Neural cell (in vitro differentiated cells): ENCODE measurements around the gene C2CD4B. TPM values are rescaled to one million over a fixed set of nuclear protein-coding genes. Genes with fewer than 3 reads are reported as not detected.

ENCODE experiments used
- H2AFZ ChIP-seq: fragments of 200-600, 300-800 bp; sonication (generic), shearing (Covaris generic); 2 replicates; pipeline ENCODE4 v1.6.0; 2014; ENCODE audit warnings: low read depth, mild to moderate bottlenecking, antibody characterized with exemption, low read length, moderate library complexity
- H3F3A ChIP-seq: fragments of 200-600 bp; shearing (Covaris generic); 2 replicates; pipeline ENCODE4 v1.6.1; 2016; ENCODE audit warnings: mild to moderate bottlenecking, moderate library complexity, mixed read lengths, antibody characterized with exemption, low read length; ENCODE audit not compliant: insufficient read depth, poor library complexity, severe bottlenecking
- H3K27ac ChIP-seq: fragments of 200-600, 300-800 bp; sonication (generic), shearing (Covaris generic); 2 replicates; pipeline ENCODE4 v1.5.1; 2014; ENCODE audit warnings: mild to moderate bottlenecking, low read length, moderate library complexity
- H3K27me3 ChIP-seq: fragments of 300-800, 200-600 bp; sonication (generic), shearing (Covaris generic); 2 replicates; pipeline ENCODE4 v1.6.0; 2014; ENCODE audit warnings: mild to moderate bottlenecking, low read depth, low read length, moderate library complexity; ENCODE audit not compliant: insufficient read depth
- H3K36me3 ChIP-seq: fragments of 300-800, 200-600 bp; sonication (generic), shearing (Covaris generic); 2 replicates; pipeline ENCODE4 v1.5.1; 2014; ENCODE audit warnings: mild to moderate bottlenecking, antibody characterized with exemption, low read length, moderate library complexity; ENCODE audit not compliant: insufficient read depth
- H3K4me2 ChIP-seq: fragments of 300-800, 200-600 bp; sonication (generic), shearing (Covaris generic); 2 replicates; pipeline ENCODE4 v1.6.0; 2014; ENCODE audit warnings: mild to moderate bottlenecking, low read length
- H3K4me3 ChIP-seq: fragments of 300-800, 200-600 bp; sonication (generic), shearing (Covaris generic); 2 replicates; pipeline ENCODE4 v1.5.1; 2014; ENCODE audit warnings: mild to moderate bottlenecking, low read length, moderate library complexity
- H3K79me2 ChIP-seq: fragments of 200-600 bp; shearing (Covaris generic); replicated peaks from 2 replicates; pipeline ENCODE4 v1.6.0; 2014; ENCODE audit warnings: mild to moderate bottlenecking, low read length, moderate library complexity; ENCODE audit not compliant: insufficient read depth
- H3K9ac ChIP-seq: fragments of 300-800, 200-600 bp; sonication (generic), shearing (Covaris generic); 2 replicates; pipeline ENCODE4 v1.6.1; 2016; ENCODE audit warnings: mild to moderate bottlenecking, low read length, mixed read lengths
- H3K9me2 ChIP-seq: fragments of 200-600 bp; shearing (Covaris generic); 2 replicates; pipeline ENCODE4 v1.6.1; 2016; ENCODE audit warnings: mild to moderate bottlenecking, low read length, mixed read lengths; ENCODE audit not compliant: insufficient read depth
- H3K9me3 ChIP-seq: fragments of 200-600, 300-800 bp; sonication (generic), shearing (Covaris generic); 2 replicates; pipeline ENCODE4 v1.6.1; 2016; ENCODE audit warnings: mild to moderate bottlenecking, mixed run types, low read length, moderate library complexity, mixed read lengths
- H4K20me1 ChIP-seq: fragments of 200-600 bp; shearing (Covaris generic); 2 replicates; pipeline ENCODE4 v1.6.1; 2016; ENCODE audit warnings: mild to moderate bottlenecking, mixed run types; ENCODE audit not compliant: insufficient read depth
- EP300 ChIP-seq: fragments of 450-650 bp; conservative IDR thresholded peaks from 2 replicates; pipeline ENCODE4 v1.6.1; 2014; ENCODE audit warnings: antibody characterized with exemption, mild to moderate bottlenecking, moderate library complexity; ENCODE audit not compliant: poor library complexity, severe bottlenecking
- MXI1 ChIP-seq: fragments of 450-650 bp; conservative IDR thresholded peaks from 2 replicates; pipeline ENCODE4 v1.6.1; 2014; ENCODE audit warnings: antibody characterized with exemption, mild to moderate bottlenecking; ENCODE audit not compliant: poor library complexity, severe bottlenecking
- POLR2AphosphoS5 ChIP-seq: IDR thresholded peaks from 2 replicates; pipeline ENCODE4 v1.6.1; 2012
- RAD21 ChIP-seq: fragments of 450-650 bp; conservative IDR thresholded peaks from 2 replicates; pipeline ENCODE4 v1.6.1; 2014; ENCODE audit warnings: antibody characterized with exemption, mild to moderate bottlenecking, moderate library complexity
- REST ChIP-seq: IDR thresholded peaks from 2 replicates; pipeline ENCODE4 v1.6.1; 2012; ENCODE audit warnings: borderline replicate concordance
- SMC3 ChIP-seq: fragments of 450-650 bp; conservative IDR thresholded peaks from 2 replicates; pipeline ENCODE4 v1.6.1; 2014; ENCODE audit warnings: antibody characterized with exemption, mild to moderate bottlenecking, moderate library complexity; ENCODE audit not compliant: poor library complexity
- TAF1 ChIP-seq: IDR thresholded peaks from 2 replicates; pipeline ENCODE4 v1.6.1; 2012; ENCODE audit warnings: low read depth
- polyA plus RNA-seq: library from polyadenylated mRNA; depleted of rRNA; stranded (reverse); fragments of >200 nt; gene quantifications from 2 replicates; pipeline ENCODE4 v1.2.3, GENCODE V29; 2014
- TF ChIP-seq, protein P1 (sequence below): fragments of 450-650 bp; IDR thresholded peaks from 2 replicates; pipeline ENCODE4 v1.5.1; 2014; ENCODE audit warnings: antibody characterized with exemption, mild to moderate bottlenecking, moderate library complexity; ENCODE audit not compliant: poor library complexity, severe bottlenecking

Gene C2CD4B
- polyA plus RNA-seq, 1 donor from 2014 or later: not detected

GRCh38 chr15:62122249-62122648 lies 42.8 kb downstream of the C2CD4B start:
- no peaks in the 10 kb centered on the region for H3K27me3 ChIP-seq
- H2AFZ ChIP-seq: no peak overlapping the region
- H3K4me2 ChIP-seq: no peak overlapping the region
- no peaks in the 10 kb centered on the region for H3K9me3 ChIP-seq
- H3K4me3 ChIP-seq: no peak overlapping the region
- no peaks in the 10 kb centered on the region for H3K9me2 ChIP-seq
- no peak overlapping the region for H3K27ac ChIP-seq
- H3F3A ChIP-seq: no peaks in the 10 kb centered on the region
- TF ChIP-seq EP300 (no peak), RAD21 (no peak), REST (no peak), MXI1 (no peak), POLR2AphosphoS5 (no peak), TAF1 (no peak)
- TF ChIP-seq, protein P1, sequence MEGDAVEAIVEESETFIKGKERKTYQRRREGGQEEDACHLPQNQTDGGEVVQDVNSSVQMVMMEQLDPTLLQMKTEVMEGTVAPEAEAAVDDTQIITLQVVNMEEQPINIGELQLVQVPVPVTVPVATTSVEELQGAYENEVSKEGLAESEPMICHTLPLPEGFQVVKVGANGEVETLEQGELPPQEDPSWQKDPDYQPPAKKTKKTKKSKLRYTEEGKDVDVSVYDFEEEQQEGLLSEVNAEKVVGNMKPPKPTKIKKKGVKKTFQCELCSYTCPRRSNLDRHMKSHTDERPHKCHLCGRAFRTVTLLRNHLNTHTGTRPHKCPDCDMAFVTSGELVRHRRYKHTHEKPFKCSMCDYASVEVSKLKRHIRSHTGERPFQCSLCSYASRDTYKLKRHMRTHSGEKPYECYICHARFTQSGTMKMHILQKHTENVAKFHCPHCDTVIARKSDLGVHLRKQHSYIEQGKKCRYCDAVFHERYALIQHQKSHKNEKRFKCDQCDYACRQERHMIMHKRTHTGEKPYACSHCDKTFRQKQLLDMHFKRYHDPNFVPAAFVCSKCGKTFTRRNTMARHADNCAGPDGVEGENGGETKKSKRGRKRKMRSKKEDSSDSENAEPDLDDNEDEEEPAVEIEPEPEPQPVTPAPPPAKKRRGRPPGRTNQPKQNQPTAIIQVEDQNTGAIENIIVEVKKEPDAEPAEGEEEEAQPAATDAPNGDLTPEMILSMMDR: no peak
- H4K20me1 ChIP-seq: no peaks in the 10 kb centered on the region
- H3K79me2 ChIP-seq: no peaks in the 10 kb centered on the region
- no peaks in the 10 kb centered on the region for H3K36me3 ChIP-seq
- H3K9ac ChIP-seq: no peak overlapping the region

DNA sequence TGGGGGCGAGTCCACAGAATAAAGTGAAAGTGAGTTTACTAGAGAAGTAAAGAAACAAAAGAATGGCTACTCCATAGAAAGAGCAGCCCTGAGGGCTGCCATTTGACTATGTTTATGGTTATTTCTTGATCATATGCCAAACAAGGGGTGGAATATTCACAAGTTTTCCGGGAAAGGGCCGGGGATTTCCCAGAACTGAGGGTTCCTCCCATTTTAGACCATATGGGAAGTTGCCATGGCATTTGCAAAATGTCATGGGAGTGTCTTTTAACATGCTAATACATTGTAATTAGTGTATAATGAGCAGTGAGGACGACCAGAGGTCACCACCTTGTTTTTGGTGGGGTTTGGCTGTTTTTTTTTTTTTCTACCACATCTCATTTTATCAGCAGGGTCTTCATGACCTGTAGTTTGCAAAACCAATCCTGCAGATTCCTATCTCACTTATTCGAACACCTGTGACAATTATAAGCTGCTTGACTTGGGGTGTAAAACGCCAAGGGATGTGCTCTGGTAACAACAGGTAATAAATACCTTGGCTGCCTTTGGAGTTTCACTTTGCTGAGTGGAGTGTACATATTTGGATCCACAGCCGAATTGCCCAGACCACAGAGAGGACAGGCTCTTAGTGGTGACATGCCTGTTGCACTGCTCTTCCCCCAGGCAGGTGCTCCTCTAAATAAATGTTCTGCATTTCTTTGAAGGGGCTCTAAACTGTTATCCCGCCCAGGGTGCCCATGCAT lies 43.6 kb downstream of the C2CD4B start:
- Histone ChIP-seq H4K20me1 (no peaks in the 10 kb centered on the region), H3K9me2 (no peaks in the 10 kb centered on the region), H3K9ac (no peak overlapping the region), H3K27ac (no peak overlapping the region), H3K4me3 (no peak overlapping the region), H3K36me3 (no peaks in the 10 kb centered on the region), H3K9me3 (no peaks in the 10 kb centered on the region), H3K27me3 (no peaks in the 10 kb centered on the region), H2AFZ (no peak overlapping the region), H3K79me2 (no peaks in the 10 kb centered on the region), H3K4me2 (no peak overlapping the region), H3F3A (no peaks in the 10 kb centered on the region)
- TF ChIP-seq SMC3 (no peak), MXI1 (no peak), REST (no peak)
- TF ChIP-seq, protein P1: no peak
